GM18858 (cell line): Measurements from ENCODE around the gene ATAD3B.
"Not testable (repeated sequence)": the region's sequence is repeated elsewhere in the genome, so short reads cannot be mapped to it uniquely, and the experiment has no call there.

Experiments used
- ATAC-seq: cut with Tn5 transposase; IDR thresholded peaks from one replicate; pipeline ENCODE4 v1.9.1; 2021; ENCODE audit not compliant: unreplicated experiment

ATAD3B gene

GRCh38 chr1:1529936-1530335 is 58.4 kb downstream of the ATAD3B start:
- no peak for ATAC-seq

DNA sequence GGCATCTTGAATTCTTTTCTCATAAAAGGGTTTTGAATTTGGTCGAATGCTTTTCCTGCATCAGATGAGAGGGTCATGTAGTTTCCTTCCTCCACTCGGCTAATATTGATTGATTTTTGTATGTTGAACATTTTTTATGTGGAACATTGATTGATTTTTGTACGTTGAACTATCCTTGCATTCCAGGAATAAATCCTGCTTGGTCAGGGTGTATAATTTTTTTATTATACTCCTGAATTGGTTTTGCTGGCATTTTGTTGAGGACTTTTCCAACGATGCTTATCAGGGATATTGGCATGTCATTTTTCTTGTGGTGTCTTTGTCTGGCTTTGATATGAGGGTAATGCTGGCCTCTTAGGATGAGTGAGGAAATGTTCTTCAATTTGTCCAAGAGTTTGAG is 60.4 kb downstream of the ATAD3B start:
- ATAC-seq: no peak

- ATAC-seq: not testable (repeated sequence)
Observed at GRCh38 chr1:1533176-1533893, 61.8 kb downstream of the ATAD3B start.

DNA sequence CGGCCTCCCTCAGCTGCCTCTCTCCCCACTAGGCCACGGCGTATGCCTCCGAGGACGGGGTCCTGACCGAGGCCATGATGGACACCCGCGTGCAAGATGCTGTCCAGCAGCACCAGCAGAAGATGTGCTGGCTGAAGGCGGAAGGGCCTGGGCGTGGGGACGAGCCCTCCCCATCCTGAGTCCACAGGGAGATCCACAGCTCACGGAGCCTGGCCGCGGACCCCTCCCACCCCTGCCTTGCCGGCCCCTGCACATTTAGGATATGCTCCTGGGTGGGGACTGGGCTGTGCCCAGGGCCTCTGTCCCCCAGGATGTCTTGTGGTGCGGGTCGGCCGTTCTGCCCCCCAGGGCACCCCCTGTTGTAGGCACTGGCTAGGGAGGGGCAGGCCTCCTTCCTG is 62.3 kb downstream of the ATAD3B start:
- not testable (repeated sequence) for ATAC-seq

- ATAC-seq: no peak
Observed at GRCh38 chr1:1534401-1535154, 63.0 kb downstream of the ATAD3B start.

- ATAC-seq: no peak
Observed at GRCh38 chr1:1535201-1536018, 63.8 kb downstream of the ATAD3B start.

GRCh38 chr1:1536019-1536937 is 64.7 kb downstream of the ATAD3B start:
- no peak for ATAC-seq

- no peak for ATAC-seq
Observed at GRCh38 chr1:1536938-1537546, 65.5 kb downstream of the ATAD3B start.

DNA sequence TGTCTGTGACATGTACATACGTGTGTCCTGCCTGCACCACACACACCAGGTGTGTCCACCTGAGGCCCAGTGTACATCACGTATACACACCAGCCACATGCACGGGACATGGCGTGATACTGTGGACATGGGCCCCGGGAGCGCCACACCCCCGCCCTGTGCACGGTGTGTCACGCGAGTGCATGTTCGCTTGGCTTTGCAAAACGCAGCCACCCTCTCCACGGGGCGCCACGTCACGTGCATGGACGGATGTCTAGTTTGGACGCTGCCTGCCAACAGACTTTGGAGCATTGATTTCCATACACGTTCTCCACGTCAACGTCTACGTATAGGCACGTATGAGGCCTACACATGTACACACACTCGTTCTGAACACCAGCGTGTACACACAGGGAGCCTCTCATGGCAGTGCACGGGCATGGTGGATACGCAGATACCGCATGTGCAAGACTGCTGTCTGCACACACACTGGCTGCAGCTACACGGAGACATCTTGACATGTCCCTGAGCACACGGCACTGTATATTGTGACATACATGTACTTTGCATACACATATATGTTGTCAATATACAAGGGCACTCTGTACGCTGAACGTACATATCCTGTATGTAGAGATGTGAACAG is 66.2 kb downstream of the ATAD3B start:
- ATAC-seq: no peak

DNA sequence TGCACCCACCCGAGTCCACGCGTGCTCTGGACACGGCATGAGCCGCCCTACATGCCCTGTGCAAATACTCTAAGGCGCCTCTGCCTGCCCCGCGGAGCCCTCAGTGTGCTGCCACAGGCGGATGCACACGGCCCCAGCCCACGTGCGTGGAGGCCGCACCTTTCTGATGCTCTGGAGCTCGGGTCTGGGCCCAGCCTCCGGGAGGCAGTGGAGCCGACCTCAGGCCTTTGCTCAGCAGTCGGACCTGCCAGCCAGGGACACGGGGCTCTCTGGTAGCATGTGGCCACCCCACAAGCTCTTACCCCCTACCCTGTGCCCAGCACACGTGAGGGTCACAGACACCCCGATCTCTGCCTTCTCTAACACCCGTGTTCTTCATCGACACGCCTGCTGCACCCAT is 66.8 kb downstream of the ATAD3B start:
- no peak for ATAC-seq

DNA sequence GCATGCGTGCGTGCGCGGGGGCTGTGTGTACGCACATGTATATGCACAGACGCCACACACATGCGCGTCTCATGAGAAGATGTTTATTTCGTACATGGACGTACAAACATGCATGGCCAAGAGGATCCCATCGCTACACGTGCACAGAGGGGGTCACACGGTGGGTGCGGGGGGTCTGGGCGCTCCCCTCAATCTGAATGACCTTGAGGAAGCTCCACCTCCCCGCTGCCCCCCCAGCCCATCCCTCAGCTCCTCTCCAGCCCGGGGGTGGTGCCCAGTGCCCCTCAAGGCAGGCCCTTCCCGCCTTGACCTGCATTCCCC is 67.4 kb downstream of the ATAD3B start:
- no peak for ATAC-seq

DNA sequence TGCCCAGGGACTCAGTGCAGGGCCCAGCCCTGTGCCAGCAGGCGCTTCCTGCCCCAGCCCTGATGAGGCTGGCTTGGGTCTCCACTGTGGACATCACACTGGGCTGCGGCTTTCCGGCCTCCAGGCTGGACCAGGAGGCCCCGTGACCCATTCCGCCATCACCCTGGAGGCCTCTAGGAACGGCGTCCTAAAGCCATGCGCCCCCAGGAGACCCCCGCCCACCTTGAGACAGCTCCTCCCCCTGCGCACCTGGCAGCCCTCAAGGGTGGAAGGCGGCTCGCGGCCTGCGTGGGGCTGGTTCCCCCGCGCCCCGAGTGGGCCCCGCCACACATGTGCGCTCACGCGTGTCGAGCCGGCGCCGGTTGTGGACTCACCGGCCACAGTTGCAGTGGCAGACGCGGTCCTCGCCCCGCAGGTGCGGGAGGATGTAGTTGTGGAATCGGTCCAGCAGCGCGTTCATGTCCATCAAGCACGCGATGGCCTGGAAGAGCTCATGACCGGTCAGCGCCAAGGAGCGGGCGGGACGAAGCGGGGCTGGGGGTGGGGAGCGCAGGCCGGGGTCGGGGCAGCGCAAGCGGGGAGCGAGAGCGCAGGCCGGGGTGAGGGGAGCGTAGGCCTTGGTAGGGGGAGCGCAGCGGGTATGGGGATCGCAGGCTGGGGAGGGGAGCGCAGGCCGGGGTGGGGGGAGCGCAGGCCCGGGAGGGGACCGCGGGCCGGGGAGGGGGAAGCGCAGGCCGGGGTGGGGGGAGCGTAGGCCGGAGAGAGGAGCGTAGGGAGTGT is 67.9 kb downstream of the ATAD3B start:
- no peak for ATAC-seq

- no peak for ATAC-seq
Observed at GRCh38 chr1:1540090-1540817, 68.7 kb downstream of the ATAD3B start, which contains the start of gene TMEM240. Gene TMEM240 (minus strand): TSS chr1:1540624. CDS start chr1:1540346, 278 bp downstream.

GRCh38 chr1:1540818-1541628 is 69.5 kb downstream of the ATAD3B start:
- ATAC-seq: no peak

- no peak for ATAC-seq
Observed at GRCh38 chr1:1541956-1542765, 70.6 kb downstream of the ATAD3B start.
